NOMO-1 (cell line): ENCODE data around the gene BTBD2.
A peak's percentile ranks its signal among the peaks of the same experiment; 100 is the strongest.

Source experiments
- DNase-seq, 2 experiments: peaks; one replicate each; lab custom pipeline; 2025; ENCODE audit not compliant: unreplicated experiment in 2 of 2; lab: John Stamatoyannopoulos, UW

Gene BTBD2

GRCh38 chr19:1944916-1945561, 70.5 kb downstream of the BTBD2 start:
- no peak for DNase-seq

- DNase-seq, result peak in 1 of 2 experiments; percentile 17
These were observed 71.2 kb downstream of the BTBD2 start for GRCh38 chr19:1944088-1944915.

GRCh38 chr19:1943661-1944087, 71.8 kb downstream of the BTBD2 start:
- no peak for DNase-seq

GRCh38 chr19:1942934-1943555, 72.5 kb downstream of the BTBD2 start:
- no peak for DNase-seq

GRCh38 chr19:1942078-1942933, 73.2 kb downstream of the BTBD2 start:
- peak; percentile 59 to 74 for DNase-seq

GRCh38 chr19:1941146-1942077, 74.1 kb downstream of the BTBD2 start, which contains the start of gene CSNK1G2:
TSS of gene CSNK1G2 (plus strand) at chr19:1941172. CDS start at chr19:1969773, 28,601 bp downstream.
- DNase-seq, result no peak

GRCh38 chr19:1938071-1938470, 77.4 kb downstream of the BTBD2 start:
- no peak for DNase-seq

- no peak for DNase-seq
These were observed 78.5 kb downstream of the BTBD2 start for GRCh38 chr19:1936916-1937610.

- DNase-seq, result no peak
These were observed 79.1 kb downstream of the BTBD2 start for GRCh38 chr19:1936430-1936829.

- DNase-seq, result peak in 1 of 2 experiments; percentile 17
These were observed 79.9 kb downstream of the BTBD2 start for GRCh38 chr19:1935484-1936208.
